ENCODE data around the gene GPC6. TPM values are rescaled to one million over a fixed set of nuclear protein-coding genes. Genes with fewer than 3 reads are reported as not detected.

The GPC6 gene
- total RNA-seq, 1 donor from 2014 or later: not detected

DNA sequence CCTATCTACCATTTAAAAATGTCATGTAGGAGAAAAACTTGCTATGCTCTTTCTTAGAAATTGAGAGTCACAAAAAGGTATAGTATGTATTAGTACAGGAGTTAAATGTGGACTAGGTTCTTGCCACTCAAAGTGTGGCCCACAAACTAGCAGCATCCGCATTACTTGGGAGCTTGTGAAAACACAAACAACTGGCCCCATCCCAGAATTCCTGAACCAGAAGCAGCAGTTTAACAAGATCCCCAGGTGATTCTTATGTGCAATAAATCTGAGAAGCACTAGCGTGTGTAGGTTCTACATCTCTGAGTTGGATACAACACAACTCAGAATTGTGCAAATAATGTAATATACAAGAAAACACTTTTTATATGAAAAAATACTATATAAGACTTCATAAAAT, 927.0 kb downstream of the GPC6 start:
- intact Hi-C loops (cut with micrococcal nuclease): no loop called here
- ChIA-PET CTCF (no interaction called here), POLR2A (no interaction called here)
- no peak overlapping the region for H3K4me3 Mint-ChIP-seq
- no peaks in the 10 kb centered on the region for H3K27me3 Mint-ChIP-seq
- H3K9me3 Mint-ChIP-seq: no peaks in the 10 kb centered on the region
- TF ChIP-seq, protein P1, sequence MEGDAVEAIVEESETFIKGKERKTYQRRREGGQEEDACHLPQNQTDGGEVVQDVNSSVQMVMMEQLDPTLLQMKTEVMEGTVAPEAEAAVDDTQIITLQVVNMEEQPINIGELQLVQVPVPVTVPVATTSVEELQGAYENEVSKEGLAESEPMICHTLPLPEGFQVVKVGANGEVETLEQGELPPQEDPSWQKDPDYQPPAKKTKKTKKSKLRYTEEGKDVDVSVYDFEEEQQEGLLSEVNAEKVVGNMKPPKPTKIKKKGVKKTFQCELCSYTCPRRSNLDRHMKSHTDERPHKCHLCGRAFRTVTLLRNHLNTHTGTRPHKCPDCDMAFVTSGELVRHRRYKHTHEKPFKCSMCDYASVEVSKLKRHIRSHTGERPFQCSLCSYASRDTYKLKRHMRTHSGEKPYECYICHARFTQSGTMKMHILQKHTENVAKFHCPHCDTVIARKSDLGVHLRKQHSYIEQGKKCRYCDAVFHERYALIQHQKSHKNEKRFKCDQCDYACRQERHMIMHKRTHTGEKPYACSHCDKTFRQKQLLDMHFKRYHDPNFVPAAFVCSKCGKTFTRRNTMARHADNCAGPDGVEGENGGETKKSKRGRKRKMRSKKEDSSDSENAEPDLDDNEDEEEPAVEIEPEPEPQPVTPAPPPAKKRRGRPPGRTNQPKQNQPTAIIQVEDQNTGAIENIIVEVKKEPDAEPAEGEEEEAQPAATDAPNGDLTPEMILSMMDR (IDR thresholded peaks at IDR 0.05): no peak
- no peaks in the 10 kb centered on the region for H3K36me3 Mint-ChIP-seq (ENCODE audit: low read depth)
- DNase-seq (no peak), ATAC-seq (ENCODE audit: low read depth) (no peak)
- no peaks in the 10 kb centered on the region for H3K4me1 Mint-ChIP-seq
- no peak overlapping the region for H3K27ac Mint-ChIP-seq

DNA sequence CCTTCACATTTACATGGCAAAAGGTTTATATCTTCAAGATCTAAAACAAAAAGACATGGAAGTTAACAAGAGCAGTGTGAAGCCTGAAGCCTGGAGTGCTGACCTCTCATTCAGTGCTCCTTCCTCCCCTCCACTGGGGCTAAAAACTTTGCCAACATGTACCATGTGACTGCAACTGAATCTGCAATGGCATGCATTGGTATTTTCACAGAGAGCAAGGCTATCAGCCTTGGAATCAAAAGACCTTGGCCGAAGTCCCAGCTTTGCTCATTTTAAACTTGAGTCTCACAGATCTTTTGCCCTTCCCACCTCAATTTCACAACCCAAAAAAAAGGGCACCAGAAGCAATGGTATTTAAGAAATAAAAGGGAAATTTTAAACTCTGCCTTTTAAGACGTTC, 927.8 kb downstream of the GPC6 start:
- TF ChIP-seq, protein P1 (IDR thresholded peaks at IDR 0.05): no peak
- POLR2A ChIA-PET: no interaction called here
- no peaks in the 10 kb centered on the region for H3K4me1 Mint-ChIP-seq
- no peaks in the 10 kb centered on the region for H3K9me3 Mint-ChIP-seq
- no peak overlapping the region for H3K27ac Mint-ChIP-seq
- H3K27me3 Mint-ChIP-seq: no peaks in the 10 kb centered on the region
- intact Hi-C loops (cut with micrococcal nuclease): no loop called here
- no peak overlapping the region for H3K4me3 Mint-ChIP-seq
- no peak for DNase-seq
- H3K36me3 Mint-ChIP-seq (ENCODE audit: low read depth): no peaks in the 10 kb centered on the region
- CTCF ChIA-PET: no interaction called here
- ATAC-seq (ENCODE audit: low read depth): no peak

DNA sequence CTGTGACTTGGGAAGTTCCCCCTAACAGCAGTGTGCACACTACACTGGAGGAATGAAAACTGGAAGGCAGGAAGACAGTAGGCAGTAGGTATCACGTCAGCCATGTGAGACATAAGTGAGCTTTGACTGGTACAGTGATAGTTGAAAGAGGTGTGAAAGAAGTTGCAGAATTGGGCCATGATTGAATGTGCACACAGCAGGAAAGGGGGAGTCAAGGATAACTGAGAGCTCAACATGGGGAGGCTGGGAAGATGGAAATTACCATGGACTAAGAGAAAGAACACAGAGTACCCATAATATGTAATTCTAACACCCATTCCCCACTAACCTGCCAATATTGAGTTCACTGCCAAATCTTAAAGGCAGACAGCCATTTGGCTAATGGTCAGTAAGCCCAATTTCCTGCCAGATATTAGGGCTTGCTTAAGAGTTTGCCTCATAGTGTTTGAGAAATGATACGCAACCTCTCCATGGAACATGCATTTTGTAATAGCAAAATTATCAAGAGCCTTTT, 931.2 kb downstream of the GPC6 start:
- no peaks in the 10 kb centered on the region for H3K27me3 Mint-ChIP-seq
- H3K36me3 Mint-ChIP-seq (ENCODE audit: low read depth): no peaks in the 10 kb centered on the region
- ChIA-PET CTCF (no interaction called here), POLR2A (no interaction called here)
- no peak overlapping the region for H3K27ac Mint-ChIP-seq
- no peaks in the 10 kb centered on the region for H3K4me1 Mint-ChIP-seq
- ATAC-seq (ENCODE audit: low read depth) (no peak), DNase-seq (no peak)
- H3K4me3 Mint-ChIP-seq: no peak overlapping the region
- TF ChIP-seq, protein P1 (IDR thresholded peaks at IDR 0.05): no peak
- no peaks in the 10 kb centered on the region for H3K9me3 Mint-ChIP-seq
- intact Hi-C loops (cut with micrococcal nuclease): no loop called here

DNA sequence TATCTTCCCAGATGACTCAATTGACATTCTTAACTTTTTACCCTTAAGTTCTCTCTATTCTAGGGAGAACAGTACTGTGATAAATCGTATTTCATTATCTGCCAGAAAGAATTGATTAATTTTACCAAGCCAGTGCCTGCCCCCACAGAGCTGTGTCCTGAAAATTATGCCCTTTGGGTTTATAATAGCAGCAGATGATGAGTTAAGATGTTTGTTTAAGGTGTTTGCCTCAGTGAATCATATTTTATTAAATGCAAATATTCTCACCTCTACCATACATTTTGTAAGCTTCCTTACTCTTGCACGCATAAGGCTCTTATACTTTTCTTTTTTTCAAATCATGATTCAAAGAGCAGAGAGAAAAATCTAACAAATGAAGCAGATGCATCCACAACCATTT, 934.3 kb downstream of the GPC6 start:
- DNase-seq (no peak), ATAC-seq (ENCODE audit: low read depth) (no peak)
- TF ChIP-seq, protein P1 (IDR thresholded peaks at IDR 0.05): no peak
- Mint-ChIP-seq H3K36me3 (ENCODE audit: low read depth) (no peaks in the 10 kb centered on the region), H3K9me3 (no peaks in the 10 kb centered on the region), H3K27ac (no peak overlapping the region), H3K4me1 (no peaks in the 10 kb centered on the region), H3K4me3 (no peak overlapping the region), H3K27me3 (no peaks in the 10 kb centered on the region)
- ChIA-PET POLR2A (no interaction called here), CTCF (no interaction called here)
- intact Hi-C loops (cut with micrococcal nuclease): no loop called here

DNA sequence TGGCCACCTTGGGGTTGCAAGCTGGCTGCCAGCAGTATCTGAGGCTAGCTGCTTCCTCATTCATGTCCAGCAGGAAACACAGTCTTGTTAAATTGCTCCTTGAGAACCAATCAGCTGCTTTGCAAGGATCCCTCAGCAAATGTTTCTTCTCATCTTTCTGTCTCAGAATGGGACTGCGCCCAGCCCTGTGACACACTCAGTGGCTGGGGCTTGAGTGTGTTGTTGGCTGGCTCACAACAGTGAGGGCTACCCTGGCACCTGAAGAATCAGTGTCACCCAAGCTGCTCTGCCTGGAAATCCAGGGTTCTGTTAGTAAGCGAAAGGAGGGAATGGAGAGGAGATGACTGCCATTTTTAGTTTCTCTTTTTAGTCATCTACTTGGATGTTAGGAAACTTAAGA, 935.7 kb downstream of the GPC6 start:
- no peak overlapping the region for H3K4me3 Mint-ChIP-seq
- H3K36me3 Mint-ChIP-seq (ENCODE audit: low read depth): no peaks in the 10 kb centered on the region
- POLR2A ChIA-PET: no interaction called here
- ATAC-seq (ENCODE audit: low read depth): no peak
- CTCF ChIA-PET: no interaction called here
- H3K27ac Mint-ChIP-seq: no peak overlapping the region
- no peak for DNase-seq
- TF ChIP-seq, protein P1 (IDR thresholded peaks at IDR 0.05): no peak
- no peaks in the 10 kb centered on the region for H3K4me1 Mint-ChIP-seq
- H3K27me3 Mint-ChIP-seq: no peaks in the 10 kb centered on the region
- H3K9me3 Mint-ChIP-seq: no peaks in the 10 kb centered on the region
- intact Hi-C loops (cut with micrococcal nuclease): no loop called here
